Measurements from ENCODE around the gene CDV3.

DNA sequence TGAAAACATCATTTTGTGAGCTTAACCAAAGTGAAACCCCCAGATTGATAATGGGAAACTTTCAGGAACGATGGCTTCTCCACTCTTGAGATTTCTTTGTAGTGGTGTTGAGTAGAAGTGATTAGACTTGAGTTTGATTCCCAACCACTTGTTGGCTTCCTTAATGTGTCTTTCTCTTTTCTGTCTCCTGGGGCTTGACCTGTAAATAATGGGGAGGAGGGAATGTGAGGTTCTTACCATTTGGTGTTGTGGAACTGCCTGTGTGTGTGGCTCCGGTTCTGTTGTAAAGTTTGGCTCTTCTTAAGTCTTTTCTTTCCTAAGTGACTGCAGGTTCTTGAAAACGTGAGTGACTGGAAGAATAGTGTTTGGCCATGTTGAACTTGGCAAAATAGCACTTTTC is 2.7 kb downstream of the CDV3 start:
- TF ChIP-seq, protein P1, sequence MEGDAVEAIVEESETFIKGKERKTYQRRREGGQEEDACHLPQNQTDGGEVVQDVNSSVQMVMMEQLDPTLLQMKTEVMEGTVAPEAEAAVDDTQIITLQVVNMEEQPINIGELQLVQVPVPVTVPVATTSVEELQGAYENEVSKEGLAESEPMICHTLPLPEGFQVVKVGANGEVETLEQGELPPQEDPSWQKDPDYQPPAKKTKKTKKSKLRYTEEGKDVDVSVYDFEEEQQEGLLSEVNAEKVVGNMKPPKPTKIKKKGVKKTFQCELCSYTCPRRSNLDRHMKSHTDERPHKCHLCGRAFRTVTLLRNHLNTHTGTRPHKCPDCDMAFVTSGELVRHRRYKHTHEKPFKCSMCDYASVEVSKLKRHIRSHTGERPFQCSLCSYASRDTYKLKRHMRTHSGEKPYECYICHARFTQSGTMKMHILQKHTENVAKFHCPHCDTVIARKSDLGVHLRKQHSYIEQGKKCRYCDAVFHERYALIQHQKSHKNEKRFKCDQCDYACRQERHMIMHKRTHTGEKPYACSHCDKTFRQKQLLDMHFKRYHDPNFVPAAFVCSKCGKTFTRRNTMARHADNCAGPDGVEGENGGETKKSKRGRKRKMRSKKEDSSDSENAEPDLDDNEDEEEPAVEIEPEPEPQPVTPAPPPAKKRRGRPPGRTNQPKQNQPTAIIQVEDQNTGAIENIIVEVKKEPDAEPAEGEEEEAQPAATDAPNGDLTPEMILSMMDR (IDR thresholded peaks at IDR 0.05), result no peak
- TF ChIP-seq ZFX (IDR thresholded peaks at IDR 0.05; ENCODE audit: borderline replicate concordance), result no peak
